GM20000 (cell line): ENCODE data around the gene PDZK1IP1.

Experiments used
- DNase-seq: peaks from one replicate; pipeline ENCODE4 v3.0.0; 2012; ENCODE audit warnings: low spot score
- TF ChIP-seq, protein P1 (sequence below): IDR thresholded peaks from 2 replicates; pipeline ENCODE4 v1.5.1; 2012; ENCODE audit warnings: mild to moderate bottlenecking, control low read depth; ENCODE audit errors: extremely low read depth, missing control alignments

The PDZK1IP1 gene

DNA sequence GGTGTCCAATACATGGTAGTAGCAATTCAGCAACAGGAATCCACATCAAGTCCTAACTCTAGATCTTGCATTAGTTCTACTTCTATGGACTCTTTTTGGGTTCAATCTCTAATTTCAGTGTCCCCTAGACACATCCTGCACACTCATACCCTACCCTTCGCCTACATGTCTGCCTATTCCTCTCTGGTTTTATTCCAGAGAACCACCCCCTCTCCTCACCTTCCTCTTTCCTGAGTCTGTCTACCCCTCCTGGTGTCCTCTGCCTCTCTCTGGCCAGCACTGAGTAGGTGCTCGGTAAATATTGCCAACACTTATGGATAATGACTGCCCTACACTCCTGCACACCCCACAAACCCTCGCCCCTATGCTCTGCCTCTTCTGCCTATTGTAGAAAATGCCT, 32.6 kb upstream of the PDZK1IP1 start:
- no peak for DNase-seq
- TF ChIP-seq, protein P1, sequence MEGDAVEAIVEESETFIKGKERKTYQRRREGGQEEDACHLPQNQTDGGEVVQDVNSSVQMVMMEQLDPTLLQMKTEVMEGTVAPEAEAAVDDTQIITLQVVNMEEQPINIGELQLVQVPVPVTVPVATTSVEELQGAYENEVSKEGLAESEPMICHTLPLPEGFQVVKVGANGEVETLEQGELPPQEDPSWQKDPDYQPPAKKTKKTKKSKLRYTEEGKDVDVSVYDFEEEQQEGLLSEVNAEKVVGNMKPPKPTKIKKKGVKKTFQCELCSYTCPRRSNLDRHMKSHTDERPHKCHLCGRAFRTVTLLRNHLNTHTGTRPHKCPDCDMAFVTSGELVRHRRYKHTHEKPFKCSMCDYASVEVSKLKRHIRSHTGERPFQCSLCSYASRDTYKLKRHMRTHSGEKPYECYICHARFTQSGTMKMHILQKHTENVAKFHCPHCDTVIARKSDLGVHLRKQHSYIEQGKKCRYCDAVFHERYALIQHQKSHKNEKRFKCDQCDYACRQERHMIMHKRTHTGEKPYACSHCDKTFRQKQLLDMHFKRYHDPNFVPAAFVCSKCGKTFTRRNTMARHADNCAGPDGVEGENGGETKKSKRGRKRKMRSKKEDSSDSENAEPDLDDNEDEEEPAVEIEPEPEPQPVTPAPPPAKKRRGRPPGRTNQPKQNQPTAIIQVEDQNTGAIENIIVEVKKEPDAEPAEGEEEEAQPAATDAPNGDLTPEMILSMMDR: no peak

DNA sequence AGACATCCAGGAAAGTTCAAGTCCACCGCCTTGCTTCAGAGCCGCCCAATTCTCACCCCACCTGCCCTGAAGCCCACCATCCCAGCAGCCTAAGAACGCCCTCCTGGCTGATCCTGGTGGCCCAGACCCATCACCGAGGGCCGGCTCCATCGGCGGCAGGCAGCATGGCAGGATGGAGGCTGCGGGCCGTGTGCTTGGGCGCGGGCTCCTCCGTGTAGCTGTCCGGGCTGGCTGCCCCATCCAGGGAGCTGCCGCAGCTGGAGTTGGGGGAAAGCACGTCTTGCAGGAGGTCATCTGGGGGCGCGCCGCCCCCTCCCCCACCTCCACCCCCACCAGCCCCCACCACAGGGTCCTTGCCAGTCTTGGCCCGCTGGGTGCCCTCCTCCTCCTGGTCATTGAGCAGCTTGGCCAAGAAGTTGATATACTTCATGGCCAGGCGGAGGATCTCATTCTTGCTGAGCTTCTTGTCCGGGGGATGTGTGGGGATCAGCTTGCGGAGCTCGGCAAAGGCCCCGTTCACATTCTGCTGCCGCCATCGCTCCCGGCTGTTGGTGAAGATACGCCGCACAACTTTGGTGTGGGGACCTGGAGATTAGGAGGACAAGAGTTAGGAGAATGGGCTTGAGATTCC, 29.9 kb upstream of the PDZK1IP1 start:
- TF ChIP-seq, protein P1: no peak

DNA sequence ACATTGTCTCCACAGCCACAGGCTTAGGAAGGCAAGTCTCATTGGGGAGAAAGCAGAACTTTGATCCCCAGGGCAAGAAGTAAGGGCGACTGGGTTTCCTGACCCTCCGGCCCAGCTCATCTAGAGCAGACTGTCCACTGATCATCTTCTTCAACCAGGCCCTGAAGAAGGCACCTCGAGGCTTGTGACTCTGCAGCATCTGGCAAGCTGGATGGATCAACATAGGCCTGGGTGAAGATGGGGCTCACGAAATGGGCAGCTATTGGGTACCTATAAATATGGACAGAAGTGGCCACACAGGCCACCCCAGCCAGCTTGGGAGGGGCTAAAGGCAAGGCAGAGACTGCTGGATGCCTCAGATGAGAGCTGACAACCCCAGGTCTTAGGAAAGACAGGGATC, 29.2 kb upstream of the PDZK1IP1 start:
- no peak for DNase-seq
- TF ChIP-seq, protein P1: no peak

More for the DNA sequence above, 29.9 kb upstream of the PDZK1IP1 start:
- no peak for DNase-seq

DNA sequence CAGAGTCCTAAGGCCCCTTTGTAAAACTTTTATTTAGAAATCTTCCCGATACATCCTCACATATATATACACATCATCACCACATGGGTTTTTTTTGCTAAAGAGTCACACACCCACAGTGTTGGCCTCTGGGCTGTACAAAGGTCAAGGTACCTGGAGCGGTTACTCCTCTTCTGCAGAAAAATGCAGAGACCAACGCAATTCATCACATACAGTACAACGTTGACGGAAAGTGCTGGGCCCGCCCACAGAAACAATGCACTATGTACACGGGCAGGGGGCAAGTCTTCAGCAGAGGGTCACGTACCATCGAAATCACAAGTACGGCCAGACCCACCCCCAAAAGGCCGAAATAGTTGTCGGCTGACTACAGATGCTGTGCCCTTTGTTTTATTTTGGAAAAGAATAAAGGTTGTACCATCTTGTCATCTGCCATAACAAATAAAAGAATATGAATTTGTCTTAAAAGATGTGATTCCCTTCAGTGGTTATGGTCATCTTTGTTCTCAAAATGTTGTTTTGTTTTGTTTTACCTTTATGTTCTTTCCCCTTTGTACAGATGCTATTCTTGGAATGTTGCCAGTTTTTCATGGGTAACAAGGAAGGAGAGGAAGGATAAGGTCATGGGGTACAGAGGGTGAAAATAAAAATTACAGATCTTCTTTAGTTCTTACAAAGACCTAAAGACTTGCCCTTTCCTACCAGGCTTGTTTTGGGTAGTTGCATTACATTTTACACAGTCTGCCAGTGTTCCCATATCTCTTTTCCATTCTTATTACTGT, 26.6 kb upstream of the PDZK1IP1 start:
- TF ChIP-seq, protein P1: no peak

DNA sequence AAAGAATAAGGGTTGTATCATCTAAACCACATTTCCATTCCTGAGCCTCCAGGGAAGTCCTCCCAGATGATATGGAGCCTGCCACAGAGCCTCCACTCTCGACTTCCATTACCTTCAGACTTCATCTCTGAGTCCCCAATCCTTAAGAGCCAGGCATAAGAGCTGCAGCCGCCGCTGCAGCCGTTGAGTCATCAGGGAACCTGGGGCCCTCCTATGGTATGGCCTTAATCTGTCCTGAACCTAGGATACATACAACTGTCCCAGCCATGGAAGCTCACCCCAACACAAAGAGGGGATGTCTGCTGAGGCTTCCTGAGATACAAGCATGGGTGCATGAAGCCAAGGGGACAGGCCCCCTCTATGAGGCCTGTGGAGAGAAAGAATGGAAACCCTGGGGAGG, 25.9 kb upstream of the PDZK1IP1 start:
- no peak for DNase-seq
- TF ChIP-seq, protein P1: no peak

More for the DNA sequence above, 26.6 kb upstream of the PDZK1IP1 start:
- no peak for DNase-seq

DNA sequence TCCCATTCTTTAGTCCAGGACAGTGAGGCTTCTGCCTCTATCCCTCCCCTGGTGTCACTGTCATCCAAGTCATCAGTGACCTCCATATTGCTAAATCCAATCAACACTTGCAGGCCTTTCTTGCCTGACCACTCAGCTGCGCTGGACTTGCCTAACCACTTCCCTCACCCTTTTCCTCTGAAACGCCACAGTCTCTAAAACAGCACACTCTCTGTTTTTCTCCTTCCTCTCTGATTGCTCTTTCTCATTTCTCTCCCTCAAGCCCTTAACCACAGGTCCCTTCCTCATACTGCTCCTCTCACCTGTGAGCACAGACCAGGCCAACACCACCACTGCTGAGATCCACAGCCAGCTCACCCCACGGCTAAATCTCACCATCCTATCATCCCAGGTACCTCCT, 24.7 kb upstream of the PDZK1IP1 start:
- TF ChIP-seq, protein P1: no peak
- DNase-seq: no peak

DNA sequence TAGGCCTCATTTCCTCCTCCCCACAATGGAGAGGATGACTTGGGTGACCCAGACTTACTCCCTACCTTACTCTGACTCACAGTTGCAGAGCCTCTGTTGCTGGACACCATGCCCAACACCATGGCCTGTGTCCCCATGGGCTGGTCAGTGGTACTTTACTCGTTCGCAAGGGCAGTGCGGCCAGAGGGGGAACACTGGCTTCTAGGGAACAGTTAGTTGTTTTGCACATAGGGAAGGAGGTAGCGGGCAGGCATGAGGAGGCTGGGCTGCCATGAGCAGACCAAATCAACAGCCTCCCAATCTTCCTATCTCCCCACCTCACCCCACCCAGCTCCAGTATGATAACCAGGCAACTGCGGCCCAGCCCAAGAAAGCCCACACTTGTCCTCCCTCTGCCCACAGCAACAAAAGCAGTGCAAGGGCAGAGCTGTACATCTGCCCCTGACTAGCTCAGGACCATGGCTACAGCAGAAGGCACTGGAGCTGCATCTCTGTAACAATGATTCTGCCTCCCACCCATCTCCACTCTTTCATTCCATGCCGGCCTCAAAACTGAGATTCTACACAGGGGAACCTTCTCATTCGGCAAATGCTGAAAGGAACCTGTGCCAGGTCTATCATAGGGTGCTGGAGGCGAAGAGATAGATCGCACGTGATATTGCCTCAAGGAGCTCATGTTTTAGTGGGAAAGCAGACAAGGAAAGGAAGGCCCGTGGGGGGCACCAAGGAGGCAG, 23.6 kb upstream of the PDZK1IP1 start:
- DNase-seq: no peak
- TF ChIP-seq, protein P1: no peak
